SU-DHL-6 (cell line): ENCODE measurements around the gene TOR3A.

Source experiments
- H2AFZ ChIP-seq: fragments of 200-600 bp; sonication (generic); 2 replicates; pipeline ENCODE4 v1.6.1; 2014; ENCODE audit warnings: low read depth, mild to moderate bottlenecking, moderate library complexity, mixed read lengths, antibody characterized with exemption, low read length; ENCODE audit not compliant: severe bottlenecking
- H3F3A ChIP-seq: fragments of 200-600 bp; shearing (Covaris generic); 2 replicates; pipeline ENCODE4 v1.6.0; 2016; ENCODE audit warnings: antibody characterized with exemption, mild to moderate bottlenecking; ENCODE audit not compliant: insufficient read depth
- H3K27ac ChIP-seq: fragments of 200-600 bp; sonication (generic); 2 replicates; pipeline ENCODE4 v1.5.1; 2016; ENCODE audit warnings: low read depth, mild to moderate bottlenecking, low read length, moderate library complexity, mixed read lengths
- H3K27me3 ChIP-seq: fragments of 200-600 bp; sonication (generic), shearing (Covaris generic); 2 replicates; pipeline ENCODE4 v1.6.0; 2014; ENCODE audit warnings: mild to moderate bottlenecking, low read length
- H3K36me3 ChIP-seq: fragments of 200-600 bp; sonication (generic); 2 replicates; pipeline ENCODE4 v1.6.1; 2014; ENCODE audit warnings: mild to moderate bottlenecking, low read length, mixed read lengths
- H3K4me2 ChIP-seq: fragments of 300-600, 200-600 bp; shearing (Covaris generic), sonication (generic); 2 replicates; pipeline ENCODE4 v1.6.0; 2014; ENCODE audit warnings: low read length, low read depth, mild to moderate bottlenecking; ENCODE audit not compliant: poor library complexity, severe bottlenecking
- H3K4me3 ChIP-seq: fragments of 200-600 bp; sonication (generic); 2 replicates; pipeline ENCODE4 v1.5.1; 2014; ENCODE audit warnings: antibody characterized with exemption, low read length, mild to moderate bottlenecking, mixed read lengths; ENCODE audit not compliant: insufficient read depth, poor library complexity, severe bottlenecking
- H3K79me2 ChIP-seq: fragments of 200-600 bp; sonication (generic); 2 replicates; pipeline ENCODE4 v1.6.1; 2014; ENCODE audit warnings: mild to moderate bottlenecking, low read length, moderate library complexity; ENCODE audit not compliant: insufficient read depth
- H3K9ac ChIP-seq: fragments of 200-600 bp; sonication (generic); 2 replicates; pipeline ENCODE4 v1.7.0; 2014; ENCODE audit warnings: mild to moderate bottlenecking, low read length
- H3K9me2 ChIP-seq: fragments of 200-600 bp; sonication (generic); replicated peaks from 2 replicates; pipeline ENCODE4 v1.6.1; 2014; ENCODE audit warnings: low read length; ENCODE audit not compliant: insufficient read depth
- H3K9me3 ChIP-seq: fragments of 200-600 bp; sonication (generic); 2 replicates; pipeline ENCODE4 v1.6.1; 2014; ENCODE audit warnings: low read length, mixed read lengths; ENCODE audit not compliant: insufficient read depth
- H4K20me1 ChIP-seq: fragments of 200-600 bp; sonication (generic); 2 replicates; pipeline ENCODE4 v1.6.1; 2014; ENCODE audit warnings: low read depth, mild to moderate bottlenecking, antibody characterized with exemption, low read length, moderate library complexity, mixed read lengths
- CTCF ChIP-seq: fragments of 200-600 bp; sonication (generic); IDR thresholded peaks from one replicate; pipeline ENCODE4 v1.5.1; 2017; ENCODE audit warnings: antibody characterized with exemption, mild to moderate bottlenecking, low read length, moderate library complexity; ENCODE audit not compliant: insufficient read depth, poor library complexity, severe bottlenecking
- EZH2phosphoT487 ChIP-seq: fragments of 200-600 bp; sonication (generic), shearing (Covaris generic); conservative IDR thresholded peaks from 2 replicates; pipeline ENCODE4 v1.6.1; 2018; ENCODE audit warnings: mild to moderate bottlenecking, antibody characterized with exemption, low read length, moderate library complexity, mixed read lengths

The TOR3A gene

GRCh38 chr1:179108644-179109043 lies 26.8 kb downstream of the TOR3A start:
- no peaks in the 10 kb centered on the region for H3K36me3 ChIP-seq
- no peaks in the 10 kb centered on the region for H3F3A ChIP-seq

GRCh38 chr1:179115181-179115580 lies 33.3 kb downstream of the TOR3A start:
- H3K9me2 ChIP-seq: no peaks in the 10 kb centered on the region
- no peak overlapping the region for H3K4me3 ChIP-seq
- H3K27ac ChIP-seq: no peak overlapping the region
- no peaks in the 10 kb centered on the region for H3K79me2 ChIP-seq
- H3K36me3 ChIP-seq: no peaks in the 10 kb centered on the region
- H3K4me2 ChIP-seq: no peak overlapping the region
- no peaks in the 10 kb centered on the region for H3K9me3 ChIP-seq
- no peaks in the 10 kb centered on the region for H3K27me3 ChIP-seq
- H4K20me1 ChIP-seq: no peaks in the 10 kb centered on the region
- no peak overlapping the region for H3K9ac ChIP-seq
- TF ChIP-seq CTCF (no peak), EZH2phosphoT487 (no peak)
- H2AFZ ChIP-seq: no peak overlapping the region
- H3F3A ChIP-seq: no peaks in the 10 kb centered on the region

More at GRCh38 chr1:179108644-179109043, 26.8 kb downstream of the TOR3A start:
- H3K9me2 ChIP-seq: no peaks in the 10 kb centered on the region
- H3K79me2 ChIP-seq: no peaks in the 10 kb centered on the region
- H3K4me2 ChIP-seq: no peak overlapping the region
- H3K4me3 ChIP-seq: no peak overlapping the region
- H3K9me3 ChIP-seq: no peaks in the 10 kb centered on the region
- H3K27me3 ChIP-seq: no peaks in the 10 kb centered on the region
- no peak overlapping the region for H2AFZ ChIP-seq
- TF ChIP-seq EZH2phosphoT487 (no peak), CTCF (no peak)
- H4K20me1 ChIP-seq: no peaks in the 10 kb centered on the region
- no peak overlapping the region for H3K27ac ChIP-seq
- no peak overlapping the region for H3K9ac ChIP-seq

- no peak for TF ChIP-seq EZH2phosphoT487
- TF ChIP-seq CTCF: no peak
- Histone ChIP-seq H3K36me3 (no peaks in the 10 kb centered on the region), H3K27ac (no peak overlapping the region), H3K9me3 (no peaks in the 10 kb centered on the region), H3K79me2 (no peaks in the 10 kb centered on the region), H3F3A (no peaks in the 10 kb centered on the region; the same call in 1 of the 2 replicates), H4K20me1 (no peaks in the 10 kb centered on the region), H3K9ac (no peak overlapping the region), H3K9me2 (no peaks in the 10 kb centered on the region), H3K4me3 (no peak overlapping the region), H2AFZ (no peak overlapping the region), H3K4me2 (no peak overlapping the region), H3K27me3 (no peaks in the 10 kb centered on the region)
Observed at GRCh38 chr1:179119513-179119912, 37.6 kb downstream of the TOR3A start.

GRCh38 chr1:179120736-179121135 lies 38.9 kb downstream of the TOR3A start:
- no peak for TF ChIP-seq CTCF
- TF ChIP-seq EZH2phosphoT487: no peak
- Histone ChIP-seq H3K4me2 (no peak overlapping the region), H2AFZ (no peak overlapping the region), H3K79me2 (no peaks in the 10 kb centered on the region), H3F3A (no peaks in the 10 kb centered on the region; the same call in 1 of the 2 replicates), H3K9ac (no peak overlapping the region), H3K4me3 (no peak overlapping the region), H3K27me3 (no peaks in the 10 kb centered on the region), H3K9me2 (no peaks in the 10 kb centered on the region), H4K20me1 (no peaks in the 10 kb centered on the region), H3K36me3 (no peaks in the 10 kb centered on the region), H3K9me3 (no peaks in the 10 kb centered on the region), H3K27ac (no peak overlapping the region)
